Caco-2 (cell line): Measurements from ENCODE around the gene OR5K2. TPM values are rescaled to one million over a fixed set of nuclear protein-coding genes. Genes with fewer than 3 reads are reported as not detected.

Source experiments
- BruUV-seq: library from RNA; stranded (reverse); fragments of 400-500 nt; replicated peaks from 2 replicates; lab custom pipeline; 2021; lab: Mats Ljungman, UMichigan
- CTCF ChIA-PET: fragments of 300-600 bp; sonication (Branson Sonifier 250); formaldehyde crosslinking; loops from one replicate; lab custom pipeline; 2022; ENCODE audit warnings: antibody characterized with exemption; lab: Charles Lee
- POLR2A ChIA-PET: fragments of 300-600 bp; sonication (Branson Sonifier 250); formaldehyde crosslinking; loops from one replicate; lab custom pipeline; 2022; ENCODE audit warnings: antibody characterized with exemption; lab: Charles Lee
- DNase-seq, 2 experiments: peaks; one replicate each; pipeline versions ENCODE4 v3.0.0 to v3.0.0-alpha.2; 2020 to 2022
- H3K27me3 ChIP-seq: replicated peaks from 2 replicates; pipeline ENCODE4 v1.6.0; 2011; ENCODE audit warnings: low read length; ENCODE audit not compliant: control insufficient read depth, insufficient read depth
- H3K36me3 ChIP-seq: 2 replicates; pipeline ENCODE4 v1.5.1; 2011; ENCODE audit warnings: low read length; ENCODE audit not compliant: control insufficient read depth, insufficient read depth
- H3K4me1 ChIP-seq: fragments of 250-450 bp; sonication (Bioruptor Pico); 2 replicates; pipeline ENCODE4 v1.5.1; 2020; ENCODE audit warnings: mild to moderate bottlenecking
- H3K4me3 ChIP-seq: 2 replicates; pipeline ENCODE4 v1.5.1; 2011; ENCODE audit warnings: low read depth, mild to moderate bottlenecking, control low read depth, low read length
- H3K9me3 ChIP-seq: fragments of 250-450 bp; sonication (Bioruptor Pico); 2 replicates; pipeline ENCODE4 v1.5.1; 2020; ENCODE audit warnings: mild to moderate bottlenecking, moderate library complexity
- H3K27ac Mint-ChIP-seq: one replicate; pipeline ENCODE4 v1.8.0; 2022; ENCODE audit warnings: mixed read lengths; ENCODE audit not compliant: unreplicated experiment
- H3K27me3 Mint-ChIP-seq: one replicate; pipeline ENCODE4 v1.8.0; 2022; ENCODE audit warnings: mixed read lengths; ENCODE audit not compliant: insufficient read depth, unreplicated experiment
- H3K36me3 Mint-ChIP-seq: one replicate; pipeline ENCODE4 v1.8.0; 2022; ENCODE audit warnings: mild to moderate bottlenecking, mixed read lengths; ENCODE audit not compliant: insufficient read depth, unreplicated experiment
- H3K4me1 Mint-ChIP-seq: one replicate; pipeline ENCODE4 v1.8.0; 2022; ENCODE audit warnings: low read depth, mixed read lengths; ENCODE audit not compliant: unreplicated experiment
- H3K4me3 Mint-ChIP-seq: one replicate; pipeline ENCODE4 v1.8.0; 2022; ENCODE audit warnings: mild to moderate bottlenecking, moderate library complexity, mixed read lengths; ENCODE audit not compliant: unreplicated experiment
- H3K9me3 Mint-ChIP-seq: one replicate; pipeline ENCODE4 v1.8.0; 2022; ENCODE audit warnings: mixed read lengths; ENCODE audit not compliant: unreplicated experiment
- intact Hi-C: fragments of 100-400 bp; cut with micrococcal nuclease; formaldehyde crosslinking; loops from one replicate; pipeline ENCODE4 v1.10.0; 2022; ENCODE audit not compliant: unreplicated experiment
- total RNA-seq: library from RNA; stranded (reverse); gene quantifications from 2 replicates; pipeline ENCODE4 v1.2.3, GENCODE V29; 2022
- TF ChIP-seq, protein P1 (sequence below), 2 experiments: fragments of 200-600 bp in 1 of 2; IDR thresholded peaks; 1 replicate in 1 of 2; 2 replicates in 1 of 2; pipeline versions ENCODE4 v1.5.1 to v1.8.0; 2011 to 2022; ENCODE audit warnings: antibody characterized with exemption in 1 of 2, control low read depth in 1 of 2, inconsistent platforms in 1 of 2, low read depth in 1 of 2, low read length in 1 of 2, mild to moderate bottlenecking in 1 of 2, moderate library complexity in 1 of 2; ENCODE audit not compliant: insufficient read depth in 1 of 2, severe bottlenecking in 1 of 2, unreplicated experiment in 1 of 2

OR5K2 gene
- total RNA-seq, 1 experiment from 2014 or later: not detected

DNA sequence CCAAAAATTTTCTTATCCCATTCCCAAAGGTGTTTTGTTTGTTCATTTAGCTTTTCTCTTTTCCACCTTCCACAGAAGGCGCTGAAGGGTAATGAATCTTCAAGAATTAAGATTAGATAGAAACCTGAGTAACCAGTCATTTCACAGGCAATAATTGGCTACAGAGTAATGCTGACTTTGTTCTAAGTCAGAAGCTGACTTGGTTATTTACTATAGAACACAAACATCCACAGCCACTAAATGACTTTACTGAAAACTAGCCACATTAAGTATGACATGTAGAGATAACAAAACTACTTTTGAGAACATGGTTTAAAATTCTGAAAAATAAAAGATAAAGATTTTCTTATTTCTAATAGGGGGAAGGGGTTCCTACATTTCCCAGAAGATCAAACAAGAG is 17.5 kb downstream of the OR5K2 start:
- no TSS peak for BruUV-seq

DNA sequence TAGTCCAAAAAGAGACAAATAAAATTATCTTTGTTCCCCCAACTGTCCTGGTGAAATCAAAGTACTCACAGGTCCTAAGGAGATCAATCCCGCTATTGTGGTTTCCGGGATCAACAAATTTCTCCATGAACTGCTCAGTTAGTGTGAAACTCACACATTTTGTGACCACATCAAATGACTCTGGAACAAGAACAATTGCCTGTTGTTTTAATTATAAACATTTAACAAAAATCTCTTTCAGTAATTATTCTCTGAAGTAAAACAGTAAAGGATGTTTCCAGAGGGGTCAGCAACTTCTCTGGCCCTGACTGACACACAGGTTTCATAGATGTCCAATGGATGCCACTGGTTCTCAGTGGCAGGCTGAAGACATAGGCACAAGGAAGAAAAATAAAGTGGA is 21.3 kb downstream of the OR5K2 start:
- Mint-ChIP-seq H3K4me1 (no peaks in the 10 kb centered on the region), H3K4me3 (no peak overlapping the region), H3K27me3 (no peaks in the 10 kb centered on the region), H3K27ac (no peak overlapping the region), H3K9me3 (no peaks in the 10 kb centered on the region), H3K36me3 (peaks cover 33% of the 10 kb centered on the region)
- no peak for DNase-seq
- Histone ChIP-seq H3K36me3 (no peaks in the 10 kb centered on the region; the same call in 1 of the 2 replicates), H3K4me1 (no peaks in the 10 kb centered on the region), H3K9me3 (no peaks in the 10 kb centered on the region), H3K4me3 (no peak overlapping the region), H3K27me3 (no peaks in the 10 kb centered on the region)
- POLR2A ChIA-PET: no interaction called here
- CTCF ChIA-PET: no interaction called here
- BruUV-seq: no TSS peak
- TF ChIP-seq, protein P1, sequence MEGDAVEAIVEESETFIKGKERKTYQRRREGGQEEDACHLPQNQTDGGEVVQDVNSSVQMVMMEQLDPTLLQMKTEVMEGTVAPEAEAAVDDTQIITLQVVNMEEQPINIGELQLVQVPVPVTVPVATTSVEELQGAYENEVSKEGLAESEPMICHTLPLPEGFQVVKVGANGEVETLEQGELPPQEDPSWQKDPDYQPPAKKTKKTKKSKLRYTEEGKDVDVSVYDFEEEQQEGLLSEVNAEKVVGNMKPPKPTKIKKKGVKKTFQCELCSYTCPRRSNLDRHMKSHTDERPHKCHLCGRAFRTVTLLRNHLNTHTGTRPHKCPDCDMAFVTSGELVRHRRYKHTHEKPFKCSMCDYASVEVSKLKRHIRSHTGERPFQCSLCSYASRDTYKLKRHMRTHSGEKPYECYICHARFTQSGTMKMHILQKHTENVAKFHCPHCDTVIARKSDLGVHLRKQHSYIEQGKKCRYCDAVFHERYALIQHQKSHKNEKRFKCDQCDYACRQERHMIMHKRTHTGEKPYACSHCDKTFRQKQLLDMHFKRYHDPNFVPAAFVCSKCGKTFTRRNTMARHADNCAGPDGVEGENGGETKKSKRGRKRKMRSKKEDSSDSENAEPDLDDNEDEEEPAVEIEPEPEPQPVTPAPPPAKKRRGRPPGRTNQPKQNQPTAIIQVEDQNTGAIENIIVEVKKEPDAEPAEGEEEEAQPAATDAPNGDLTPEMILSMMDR (IDR thresholded peaks at IDR 0.05; ENCODE audit: insufficient read depth in 1 of 2, low read depth in 1 of 2, low read length in 1 of 2, severe bottlenecking in 1 of 2, unreplicated experiment in 1 of 2): no peak
- intact Hi-C loops: no loop called here

More for the DNA sequence above, 17.5 kb downstream of the OR5K2 start:
- H3K4me1 ChIP-seq: no peaks in the 10 kb centered on the region
- H3K36me3 ChIP-seq: no peaks in the 10 kb centered on the region; the same call in 1 of the 2 replicates
- H3K9me3 Mint-ChIP-seq: no peaks in the 10 kb centered on the region
- H3K4me1 Mint-ChIP-seq: no peaks in the 10 kb centered on the region
- no peaks in the 10 kb centered on the region for H3K9me3 ChIP-seq
- no peak overlapping the region for H3K4me3 Mint-ChIP-seq
- H3K27me3 Mint-ChIP-seq: no peaks in the 10 kb centered on the region
- intact Hi-C loops: no loop called here
- TF ChIP-seq, protein P1 (IDR thresholded peaks at IDR 0.05; ENCODE audit: insufficient read depth in 1 of 2, low read depth in 1 of 2, low read length in 1 of 2, severe bottlenecking in 1 of 2, unreplicated experiment in 1 of 2): no peak
- DNase-seq: no peak
- no peaks in the 10 kb centered on the region for H3K27me3 ChIP-seq
- H3K4me3 ChIP-seq: no peak overlapping the region
- H3K36me3 Mint-ChIP-seq: peaks cover 22% of the 10 kb centered on the region
- H3K27ac Mint-ChIP-seq: no peak overlapping the region
- ChIA-PET POLR2A (no interaction called here), CTCF (no interaction called here)

DNA sequence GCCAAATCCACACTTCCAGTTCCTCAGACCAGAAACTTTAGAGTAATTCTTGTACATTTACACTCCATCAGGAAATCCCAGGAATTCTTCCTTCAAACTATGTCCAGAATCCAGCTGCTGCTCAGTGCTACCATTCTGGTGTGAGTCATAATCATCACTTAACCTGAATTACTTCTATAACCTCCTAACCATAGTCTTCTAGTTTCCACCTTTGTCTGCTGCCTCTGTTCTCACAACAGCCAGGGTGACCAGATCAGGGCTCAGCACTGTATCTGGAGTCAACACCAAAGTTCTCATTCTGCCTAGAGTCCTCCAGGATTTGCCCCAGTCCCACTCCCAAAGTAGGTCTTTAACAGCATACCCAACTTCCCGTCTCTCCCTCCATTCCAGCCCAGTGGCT is 21.9 kb downstream of the OR5K2 start:
- ChIA-PET CTCF (no interaction called here), POLR2A (no interaction called here)
- intact Hi-C loops: no loop called here
- Mint-ChIP-seq H3K36me3 (peaks cover 33% of the 10 kb centered on the region), H3K4me3 (no peak overlapping the region), H3K27me3 (no peaks in the 10 kb centered on the region), H3K9me3 (no peaks in the 10 kb centered on the region), H3K27ac (peak overlapping the region; percentile 33), H3K4me1 (no peaks in the 10 kb centered on the region)
- Histone ChIP-seq H3K9me3 (no peaks in the 10 kb centered on the region), H3K36me3 (no peaks in the 10 kb centered on the region; the same call in 1 of the 2 replicates), H3K4me1 (no peaks in the 10 kb centered on the region), H3K27me3 (no peaks in the 10 kb centered on the region), H3K4me3 (no peak overlapping the region)
- BruUV-seq: no TSS peak
- no peak for DNase-seq
- TF ChIP-seq, protein P1 (IDR thresholded peaks at IDR 0.05; ENCODE audit: insufficient read depth in 1 of 2, low read depth in 1 of 2, low read length in 1 of 2, severe bottlenecking in 1 of 2, unreplicated experiment in 1 of 2): no peak
